ENCODE data around the gene BLOC1S1.
A peak's percentile ranks its signal among the peaks of the same experiment; 100 is the strongest.

BLOC1S1 gene

DNA sequence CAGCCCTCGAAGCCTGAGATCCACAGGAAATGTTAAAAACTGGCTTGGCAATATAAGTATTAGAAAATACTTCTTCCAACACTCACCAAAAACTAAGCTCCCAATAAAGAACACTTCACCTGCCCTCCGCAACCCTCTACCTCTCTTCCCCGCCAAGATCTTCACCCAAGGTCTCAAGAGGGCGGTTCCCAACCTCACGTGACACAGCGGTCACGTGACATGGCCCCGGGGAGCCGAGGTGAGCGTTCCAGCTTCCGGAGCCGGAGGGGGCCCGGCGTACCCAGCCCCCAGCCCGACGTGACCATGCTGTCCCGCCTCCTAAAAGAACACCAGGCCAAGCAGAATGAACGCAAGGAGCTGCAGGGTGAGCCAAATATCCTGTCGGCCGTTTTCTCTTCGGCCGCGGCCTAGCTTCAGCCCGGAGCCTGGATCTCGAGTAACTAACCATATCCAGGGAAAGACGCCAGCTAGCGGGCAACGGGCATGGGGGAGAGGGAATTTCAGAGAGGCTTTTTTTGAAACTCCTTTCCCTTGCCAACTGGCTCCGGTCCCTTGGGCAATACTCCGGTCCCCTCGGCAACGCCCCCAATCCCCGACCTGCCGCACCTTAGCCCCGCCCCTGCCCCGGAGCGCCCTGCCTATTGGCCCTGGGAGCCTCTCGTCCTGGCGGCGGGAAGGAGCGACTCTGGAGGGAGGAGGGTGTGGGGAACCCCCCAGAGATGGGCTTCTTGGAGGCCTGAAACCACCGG, at the start of gene BLOC1S1:
Gene BLOC1S1 (plus strand): TSS at position 214 of the 749 bp plus-strand sequence. CDS start 6 bp downstream, at position 220.
- DNase-seq (ENCODE audit: low read depth in 2 of 2): peak; percentile 81 to 82

DNA sequence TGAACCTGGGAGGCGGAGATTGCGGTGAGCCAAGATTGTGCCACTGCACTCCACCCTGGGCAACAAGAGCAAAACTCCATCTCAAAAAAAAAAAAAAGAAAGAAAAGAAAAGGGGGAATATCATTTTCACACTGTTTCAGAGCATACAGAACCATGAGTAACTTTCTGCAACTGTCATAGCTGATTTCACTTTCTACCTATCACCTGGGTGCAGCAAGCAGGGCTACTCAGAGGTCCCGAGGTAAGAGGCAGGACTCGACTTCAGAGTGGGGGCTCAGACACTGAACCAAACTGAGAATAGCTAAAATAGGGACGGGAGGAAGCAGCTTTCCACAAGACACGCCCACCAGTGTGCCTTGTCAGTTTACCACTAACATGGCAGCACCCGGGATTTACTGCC, 49.3 kb upstream of the BLOC1S1 start:
- no peak for DNase-seq (ENCODE audit: low read depth in 2 of 2)

DNA sequence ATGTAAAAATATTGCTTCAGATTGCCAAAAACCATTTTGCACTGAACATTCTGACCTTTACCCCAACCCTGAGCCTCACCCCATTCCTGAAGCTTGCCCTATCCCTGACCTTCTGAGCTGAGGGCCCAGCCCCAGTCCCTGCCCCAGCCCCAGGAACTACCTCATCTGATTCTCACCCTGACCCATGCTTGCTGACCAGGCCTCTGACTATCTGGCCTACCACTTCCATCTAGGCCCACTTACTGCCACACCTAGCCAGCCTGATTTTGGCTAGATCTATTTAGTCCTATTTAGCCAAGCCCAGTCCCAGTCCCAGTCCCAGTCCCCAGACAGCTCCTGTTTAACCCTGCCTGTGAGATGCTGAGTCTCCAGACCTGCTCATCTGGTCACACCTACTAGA, 45.6 kb upstream of the BLOC1S1 start:
- no peak for DNase-seq (ENCODE audit: low read depth in 2 of 2)

DNA sequence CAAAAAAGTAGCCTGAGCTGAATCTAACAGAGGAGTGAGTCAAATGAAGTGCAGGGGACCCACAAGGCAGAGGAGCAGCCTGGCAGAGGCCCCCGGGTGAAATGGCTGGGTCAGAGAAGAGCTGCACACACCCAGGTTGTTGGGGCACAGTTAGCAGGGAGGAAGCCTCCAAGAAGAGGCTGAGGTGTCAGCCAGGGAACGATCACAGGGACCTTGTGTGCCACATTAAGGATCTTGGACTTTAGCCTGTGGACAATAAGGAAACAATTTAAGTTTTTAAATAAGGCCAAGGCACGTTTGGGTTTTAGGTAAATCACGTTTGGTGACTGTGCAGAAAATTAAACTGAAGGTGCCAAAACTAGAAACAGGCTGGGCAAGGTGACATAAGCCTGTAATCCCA, 44.1 kb upstream of the BLOC1S1 start:
- DNase-seq (ENCODE audit: low read depth in 2 of 2): no peak

DNA sequence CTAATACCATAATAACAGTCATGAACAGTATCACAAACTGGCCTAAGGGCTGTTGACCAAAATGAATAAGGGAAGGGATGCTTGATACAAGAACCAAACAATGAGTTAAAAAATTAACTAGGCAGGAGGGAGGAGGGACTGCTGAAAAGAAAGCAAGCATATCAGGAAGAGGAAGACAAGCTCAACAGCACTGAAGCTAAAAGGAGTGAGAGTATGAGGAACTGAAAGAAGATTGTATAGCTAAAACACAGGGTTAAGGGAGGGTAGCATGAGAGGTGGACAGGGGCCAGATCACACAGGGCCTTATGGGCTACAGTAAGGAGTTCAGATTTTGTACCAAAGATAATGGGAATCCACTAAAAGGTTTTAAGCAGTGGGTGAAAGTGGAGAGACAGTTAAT, 42.2 kb upstream of the BLOC1S1 start:
- DNase-seq (ENCODE audit: low read depth in 2 of 2): no peak

DNA sequence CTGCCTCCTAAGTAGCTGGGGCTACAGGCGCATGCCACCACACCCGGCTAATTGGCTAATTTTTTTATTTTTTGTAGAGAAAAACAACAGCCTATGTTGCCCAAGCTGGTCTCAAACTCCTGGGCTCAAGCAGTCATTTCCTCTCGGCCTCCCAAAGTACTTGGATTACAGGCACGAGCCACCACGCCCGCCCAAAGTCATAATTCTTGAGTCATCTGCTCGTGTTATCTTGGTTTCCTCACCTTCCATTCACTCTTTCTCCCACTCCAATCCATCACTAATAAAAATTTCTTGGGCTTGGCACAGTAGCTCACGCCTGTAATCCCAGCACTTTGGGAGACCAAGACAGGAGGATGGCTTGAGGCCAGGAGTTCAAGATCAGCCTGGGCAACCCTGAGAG, 40.2 kb upstream of the BLOC1S1 start:
- DNase-seq (ENCODE audit: low read depth in 2 of 2): no peak

DNA sequence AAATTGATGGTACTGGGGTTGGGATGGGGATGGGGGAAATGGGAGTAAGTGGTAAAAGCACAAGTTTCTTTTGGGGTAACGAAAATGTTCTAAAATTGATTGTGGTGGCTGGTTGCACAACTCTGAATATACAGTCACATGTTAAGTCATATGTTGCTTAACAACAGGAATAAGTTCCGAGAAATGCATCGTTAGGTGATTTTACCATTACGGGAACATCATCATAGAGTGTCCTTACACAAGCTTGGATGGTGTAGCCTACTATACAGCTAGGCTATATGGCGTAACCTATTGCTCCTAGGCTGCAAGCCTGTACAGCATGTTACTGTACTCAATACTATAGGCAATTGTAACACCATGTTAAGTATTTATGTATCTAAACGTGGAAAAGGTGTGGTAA, 39.1 kb upstream of the BLOC1S1 start:
- DNase-seq (ENCODE audit: low read depth in 2 of 2): no peak

DNA sequence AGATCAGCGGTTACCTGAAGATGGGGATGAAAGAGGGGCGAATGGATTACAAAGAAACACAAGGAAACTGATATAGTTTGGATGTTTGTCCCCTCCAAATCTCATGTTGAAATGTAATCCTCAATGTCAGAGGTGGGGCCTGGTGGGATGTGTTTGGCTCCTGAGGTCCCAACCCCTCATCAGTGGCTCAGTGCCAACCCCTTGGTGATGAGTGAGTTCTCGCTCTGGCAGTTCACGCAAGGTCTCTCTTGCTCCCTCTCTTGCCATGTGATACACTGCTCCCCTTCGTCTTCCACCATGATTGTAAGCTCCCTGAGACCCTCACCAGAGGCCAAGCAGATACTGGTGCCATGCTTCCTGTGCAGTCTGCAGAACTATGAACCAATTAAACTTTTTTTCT, 36.2 kb upstream of the BLOC1S1 start:
- no peak for DNase-seq (ENCODE audit: low read depth in 2 of 2)

DNA sequence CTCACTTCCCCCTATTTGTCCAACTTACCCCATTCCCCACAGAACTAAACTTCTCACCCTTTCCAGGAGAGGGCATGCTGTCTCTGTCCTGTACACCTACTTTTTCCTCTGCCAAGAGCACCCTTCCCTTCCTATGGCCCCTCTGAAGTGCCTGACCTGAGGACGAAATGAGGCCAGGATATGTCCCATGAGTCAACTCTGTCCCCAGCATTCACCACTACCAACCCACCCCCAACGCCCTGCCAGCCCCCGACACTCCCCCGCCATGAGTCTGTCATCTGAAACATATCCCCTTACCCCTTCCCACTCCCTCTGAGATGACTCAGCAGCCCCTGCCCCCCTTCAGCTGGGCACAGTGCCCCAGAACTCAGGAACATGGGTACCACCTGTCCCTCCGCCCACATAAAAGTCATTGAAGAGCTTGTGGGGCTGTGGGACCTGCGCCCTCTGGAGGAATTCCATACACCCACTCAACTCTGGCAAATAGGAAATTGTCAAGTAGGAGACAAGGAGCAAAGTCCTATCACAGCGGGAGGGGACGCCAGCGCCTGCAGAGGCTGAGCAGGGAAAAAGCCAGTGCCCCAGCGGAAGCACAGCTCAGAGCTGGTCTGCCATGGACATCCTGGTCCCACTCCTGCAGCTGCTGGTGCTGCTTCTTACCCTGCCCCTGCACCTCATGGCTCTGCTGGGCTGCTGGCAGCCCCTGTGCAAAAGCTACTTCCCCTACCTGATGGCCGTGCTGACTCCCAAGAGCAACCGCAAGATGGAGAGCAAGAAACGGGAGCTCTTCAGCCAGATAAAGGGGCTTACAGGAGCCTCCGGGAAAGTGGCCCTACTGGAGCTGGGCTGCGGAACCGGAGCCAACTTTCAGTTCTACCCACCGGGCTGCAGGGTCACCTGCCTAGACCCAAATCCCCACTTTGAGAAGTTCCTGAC, 34.4 kb upstream of the BLOC1S1 start:
- no peak for DNase-seq (ENCODE audit: low read depth in 2 of 2)

DNA sequence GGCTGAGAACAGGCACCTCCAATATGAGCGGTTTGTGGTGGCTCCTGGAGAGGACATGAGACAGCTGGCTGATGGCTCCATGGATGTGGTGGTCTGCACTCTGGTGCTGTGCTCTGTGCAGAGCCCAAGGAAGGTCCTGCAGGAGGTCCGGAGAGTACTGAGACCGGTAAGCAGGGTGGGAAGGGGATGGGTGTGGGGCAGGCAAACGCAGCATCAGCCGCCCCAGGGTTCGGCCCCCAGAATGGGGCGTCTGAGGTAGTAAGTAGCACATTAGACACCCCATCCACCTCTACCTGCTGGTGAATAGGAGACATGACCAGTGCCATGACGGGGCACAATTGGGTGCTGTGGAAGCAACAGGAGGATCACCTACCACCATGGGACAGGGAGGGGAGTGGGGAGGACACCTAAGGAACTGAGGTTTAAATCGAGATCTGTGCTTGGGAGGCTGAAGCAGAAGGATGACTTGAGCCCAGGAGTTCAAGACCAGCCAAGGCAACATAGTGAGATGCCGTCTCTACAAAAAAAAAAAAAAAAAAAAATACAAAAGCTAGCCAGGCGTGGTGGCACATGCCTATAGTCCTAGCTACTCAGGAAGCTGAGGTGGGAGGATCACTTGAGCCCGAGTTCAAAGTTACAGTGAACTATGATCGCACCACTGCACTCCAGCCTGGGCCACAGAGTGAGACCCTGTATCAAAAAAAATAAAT, 33.6 kb upstream of the BLOC1S1 start:
- no peak for DNase-seq (ENCODE audit: low read depth in 2 of 2)

DNA sequence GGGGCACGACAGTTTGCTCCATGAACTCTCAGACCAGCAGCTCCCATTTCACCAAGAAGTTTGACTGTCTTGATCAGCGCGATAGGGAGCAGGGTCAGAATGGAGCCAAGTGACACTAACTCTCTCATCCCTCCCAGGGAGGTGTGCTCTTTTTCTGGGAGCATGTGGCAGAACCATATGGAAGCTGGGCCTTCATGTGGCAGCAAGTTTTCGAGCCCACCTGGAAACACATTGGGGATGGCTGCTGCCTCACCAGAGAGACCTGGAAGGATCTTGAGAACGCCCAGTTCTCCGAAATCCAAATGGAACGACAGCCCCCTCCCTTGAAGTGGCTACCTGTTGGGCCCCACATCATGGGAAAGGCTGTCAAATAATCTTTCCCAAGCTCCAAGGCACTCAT, 32.2 kb upstream of the BLOC1S1 start:
- DNase-seq (ENCODE audit: low read depth in 2 of 2): no peak

DNA sequence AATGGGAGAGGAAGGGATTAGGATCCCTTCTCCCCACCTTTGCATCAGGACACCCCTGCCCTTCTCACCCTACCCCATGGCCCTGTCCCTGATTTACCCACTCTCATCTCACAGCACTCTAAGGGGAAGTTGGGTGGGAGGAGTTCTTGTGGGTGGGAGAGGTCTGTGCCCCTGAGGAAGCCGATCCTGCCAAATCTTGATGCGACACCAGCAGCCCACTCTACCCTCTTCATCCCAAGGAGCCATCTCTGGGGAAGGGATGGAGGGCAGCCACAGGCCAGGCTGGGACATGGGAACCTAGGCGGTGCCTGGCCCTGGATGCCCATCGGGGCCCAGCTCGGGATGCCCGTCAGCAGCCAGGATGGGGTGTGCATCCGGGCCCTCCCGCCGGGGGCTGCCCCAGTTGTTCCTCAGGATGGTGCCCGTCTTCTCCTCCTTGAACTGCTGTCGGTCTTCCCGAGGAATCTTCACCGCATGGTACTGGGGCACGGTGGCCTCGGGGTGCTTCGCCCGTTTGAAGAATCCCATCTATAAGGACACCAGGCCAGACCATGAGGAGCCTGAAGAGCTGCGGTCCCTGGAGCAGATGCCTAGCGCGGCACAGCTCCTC, 31.0 kb upstream of the BLOC1S1 start:
- no peak for DNase-seq (ENCODE audit: low read depth in 2 of 2)

DNA sequence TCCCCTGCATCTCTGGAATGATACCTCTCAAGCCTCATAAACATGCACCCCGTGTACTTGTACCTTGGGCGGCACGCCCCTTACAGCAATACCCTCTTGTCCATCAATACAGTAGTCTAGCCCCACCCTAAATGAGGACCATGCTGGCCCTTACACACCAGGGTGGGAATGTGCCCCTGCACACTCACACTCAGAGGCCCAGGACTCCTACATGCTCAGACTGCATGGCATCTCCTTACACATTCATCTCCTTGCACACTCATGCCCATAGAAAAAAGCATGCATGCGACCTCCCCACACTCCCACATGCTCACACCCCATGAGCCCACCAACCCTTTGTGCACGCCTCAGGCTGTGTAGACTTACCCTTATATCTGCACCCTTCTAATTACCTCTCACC, 30.2 kb upstream of the BLOC1S1 start:
- no peak for DNase-seq (ENCODE audit: low read depth in 2 of 2)

DNA sequence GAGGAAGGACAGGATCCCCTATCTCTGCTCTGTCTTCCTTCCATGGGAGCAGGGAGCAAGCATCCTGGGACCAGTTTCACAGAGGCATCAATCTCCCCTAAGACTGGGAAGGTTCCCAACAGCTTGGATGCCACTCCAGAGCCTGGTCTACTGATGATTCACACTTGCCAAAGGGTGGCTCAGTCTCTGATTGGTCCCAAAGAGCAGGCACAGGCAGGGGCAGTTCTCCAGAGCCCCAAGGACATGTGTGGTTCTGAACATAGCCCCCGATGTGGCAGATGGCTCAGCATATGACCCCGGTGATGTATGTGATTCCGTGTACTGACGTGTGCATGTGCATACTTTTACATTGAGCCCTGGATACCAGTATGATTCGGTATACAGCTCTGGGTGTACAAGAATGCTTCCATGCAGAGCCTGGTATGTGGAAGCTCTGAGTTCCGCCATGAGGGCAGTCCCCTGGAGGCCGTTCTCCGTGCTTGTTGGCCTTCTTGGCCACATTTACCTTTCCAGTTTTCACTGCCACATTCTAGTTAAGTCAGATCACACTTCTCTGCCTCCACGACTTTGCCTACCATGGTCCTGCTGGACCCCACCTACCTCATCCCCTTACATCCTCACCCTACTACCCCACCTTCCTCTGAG, 29.4 kb upstream of the BLOC1S1 start:
- no peak for DNase-seq (ENCODE audit: low read depth in 2 of 2)

DNA sequence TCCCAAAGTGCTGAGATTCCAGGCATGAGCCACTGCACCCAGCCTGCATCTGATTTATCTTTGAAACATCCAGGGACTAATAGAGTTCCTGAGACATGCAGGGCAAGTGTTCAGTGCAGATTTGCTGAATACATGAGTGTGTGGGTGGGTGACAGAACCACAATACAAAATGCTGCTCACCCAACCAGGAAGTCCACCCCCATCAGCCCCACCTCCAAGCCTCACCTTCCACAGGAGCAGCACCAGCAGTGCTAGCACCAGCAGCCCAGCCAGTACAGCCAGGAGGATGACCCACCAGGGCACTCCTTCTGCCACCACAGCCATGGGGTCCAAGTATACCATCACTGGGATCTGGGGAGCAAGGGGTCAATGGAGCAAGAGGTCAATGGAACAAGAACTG, 28.1 kb upstream of the BLOC1S1 start:
- peak in 1 of 2 donors; percentile 18 for DNase-seq (ENCODE audit: low read depth in 2 of 2)

DNA sequence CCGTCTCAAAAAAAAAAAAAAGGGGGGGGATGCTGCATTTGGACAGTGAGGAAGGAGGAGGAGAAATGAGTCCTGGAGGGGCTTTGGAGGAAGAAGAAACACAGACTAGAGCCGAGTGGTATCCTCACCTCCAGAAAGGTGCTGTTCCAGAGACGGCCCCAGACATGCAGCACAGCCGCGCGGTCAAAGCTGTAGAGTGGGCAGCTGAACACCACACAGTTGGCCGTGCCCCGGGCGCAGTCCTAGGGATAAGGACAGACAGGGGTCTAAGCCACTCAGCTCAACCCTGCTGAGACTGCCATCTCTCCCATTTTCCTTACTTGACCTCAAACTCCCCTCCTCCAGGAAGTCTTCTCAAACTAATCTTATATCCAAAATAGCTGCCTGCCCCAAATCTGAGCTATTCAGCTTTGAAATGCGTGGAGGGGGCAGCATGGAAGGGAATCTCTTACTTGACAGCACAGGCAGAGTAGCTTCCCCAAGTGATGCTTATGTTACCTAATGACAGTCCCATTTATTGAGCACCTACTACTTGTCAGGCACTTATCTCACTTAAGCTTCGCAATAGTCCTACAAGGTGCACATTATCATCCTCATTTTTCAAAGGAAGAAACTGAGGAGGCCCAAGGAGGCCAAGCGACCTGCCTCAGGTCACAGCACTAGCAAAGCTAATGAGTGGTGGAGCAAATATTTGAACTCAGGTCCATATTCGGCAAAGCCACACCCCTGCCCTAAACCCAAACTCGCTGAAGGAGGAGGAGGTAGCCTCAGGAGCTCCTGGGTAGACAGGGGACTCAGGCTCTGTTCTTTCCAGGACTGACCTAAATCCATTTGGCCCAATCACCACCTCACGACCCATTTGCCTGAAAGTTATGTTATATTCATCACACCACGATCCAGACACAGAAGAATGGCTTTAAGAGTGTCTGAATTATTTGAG, 26.9 kb upstream of the BLOC1S1 start:
- DNase-seq (ENCODE audit: low read depth in 2 of 2): no peak

DNA sequence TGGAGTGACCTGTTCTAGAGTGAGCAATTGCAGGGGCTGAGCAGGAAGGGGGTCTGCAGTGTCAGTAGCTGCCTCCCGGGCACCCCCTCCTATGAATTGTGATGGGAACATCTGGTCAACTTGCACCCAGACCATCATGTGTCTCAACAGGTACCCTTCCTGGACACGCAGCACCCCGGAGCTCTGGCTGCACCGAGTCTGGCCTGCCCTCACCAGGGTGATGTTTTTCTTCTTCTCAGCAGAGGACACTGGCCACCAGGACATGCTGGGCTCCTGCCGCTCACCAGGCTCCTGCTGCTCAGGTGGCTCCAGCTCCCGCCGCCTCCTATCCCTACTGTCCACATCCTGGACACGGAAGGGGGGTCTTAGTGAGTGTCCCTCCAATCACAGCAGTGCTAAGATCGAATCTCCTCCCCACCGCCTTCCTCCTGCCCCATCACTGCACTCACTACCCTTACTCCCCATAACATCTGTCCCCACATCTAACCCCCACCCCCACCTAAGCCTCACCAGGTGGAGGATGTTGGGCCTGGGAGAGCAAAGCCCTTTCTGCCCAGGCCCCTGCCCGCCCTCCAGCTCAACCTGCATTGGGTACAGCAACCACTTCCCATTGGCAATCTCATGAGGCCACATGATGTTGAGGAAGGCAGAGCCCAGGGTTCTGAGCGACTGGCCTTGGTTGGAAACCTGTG, 23.1 kb upstream of the BLOC1S1 start:
- no peak for DNase-seq (ENCODE audit: low read depth in 2 of 2)

DNA sequence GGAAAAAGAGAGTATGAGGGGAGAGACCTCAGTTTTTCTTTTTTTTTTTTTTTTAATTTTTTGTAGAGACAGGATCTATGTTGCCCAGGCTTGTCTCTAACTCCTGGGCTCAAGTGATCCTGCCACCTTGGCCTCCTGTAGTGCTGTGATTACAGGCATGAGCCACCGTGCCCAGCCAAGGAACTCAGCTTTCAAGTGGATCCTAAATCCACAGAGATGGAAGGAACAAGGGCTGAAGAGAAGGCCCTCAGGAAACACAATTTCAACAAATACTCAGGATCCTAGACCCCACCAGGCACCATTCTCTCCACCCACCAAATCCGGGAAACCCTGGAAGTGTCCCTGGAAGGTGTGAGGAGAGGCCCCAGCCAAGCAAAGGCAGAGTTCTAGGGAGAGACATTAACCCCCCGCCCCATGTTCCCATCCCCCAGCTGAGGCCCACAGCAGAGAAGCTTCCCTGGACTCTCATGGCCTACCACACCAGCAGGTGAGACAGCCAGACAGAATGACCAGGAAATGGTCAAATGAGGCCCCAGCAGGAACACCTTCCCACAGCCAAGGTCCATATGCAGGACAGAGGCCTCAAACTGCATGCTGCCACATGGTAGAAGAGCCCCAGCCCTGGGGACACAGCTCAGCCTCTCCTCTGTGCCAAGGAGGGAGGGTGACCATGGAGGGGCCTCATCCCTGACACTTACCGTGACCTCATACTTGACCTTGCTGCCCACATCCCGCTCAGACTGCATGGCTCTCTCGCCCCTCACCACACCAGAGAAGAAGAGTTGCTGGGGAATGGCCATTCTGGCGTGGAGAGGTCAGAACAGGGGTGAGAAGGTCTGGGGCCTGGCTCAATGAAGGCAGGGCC, 22.3 kb upstream of the BLOC1S1 start:
- no peak for DNase-seq (ENCODE audit: low read depth in 2 of 2)

DNA sequence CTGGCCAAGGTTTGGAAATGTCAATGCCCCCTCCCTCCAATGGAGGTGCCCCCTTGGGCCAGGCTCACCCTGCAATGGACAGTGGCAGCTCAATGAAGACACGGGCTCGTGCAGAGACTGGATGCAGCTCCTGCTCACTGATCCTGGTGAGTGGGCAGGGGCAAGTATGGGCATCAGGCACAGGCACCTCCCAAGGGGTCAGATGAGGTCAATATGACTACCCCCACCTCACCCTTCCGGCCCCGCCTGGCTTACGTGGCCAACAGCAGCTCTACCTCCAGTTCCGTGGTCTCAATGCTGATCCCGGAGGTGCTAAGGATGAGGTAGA, 21.7 kb upstream of the BLOC1S1 start:
- no peak for DNase-seq (ENCODE audit: low read depth in 2 of 2)

Measured in activated CD8-positive, alpha-beta memory T cell treated with anti-CD3 and anti-CD28 coated beads for 4 hours (primary cell).